Ovary (tissue), 9 donors: Measurements from ENCODE around the gene SALL4. TPM values are rescaled to one million over a fixed set of nuclear protein-coding genes. Genes with fewer than 3 reads are reported as not detected.
"Not testable (repeated sequence)": the region's sequence is repeated elsewhere in the genome, so short reads cannot be mapped to it uniquely, and the experiment has no call there.

Source experiments
- DNase-seq, 5 donors: peaks; one replicate each; pipeline ENCODE4 v3.0.0-alpha.2; 2019 to 2020
- H3K27ac ChIP-seq, 2 donors: fragments of 200-600 bp; one replicate each; pipeline versions ENCODE4 v1.5.1 to v1.8.0; 2019 to 2022
- H3K27me3 ChIP-seq: fragments of 200-600 bp; one replicate; pipeline ENCODE4 v1.8.0; 2022
- H3K36me3 ChIP-seq: fragments of 200-600 bp; sonication (generic); one replicate; pipeline ENCODE4 v1.5.1; 2019
- H3K4me1 ChIP-seq: one replicate; pipeline ENCODE4 v1.8.1; 2013; ENCODE audit warnings: mild to moderate bottlenecking, moderate library complexity; ENCODE audit not compliant: insufficient read depth
- H3K4me3 ChIP-seq: fragments of 200-600 bp; sonication (generic); one replicate; pipeline ENCODE4 v1.5.1; 2017
- H3K9me3 ChIP-seq, 2 donors: fragments of 200-600 bp in 1 of 2; sonication (generic) in 1 of 2; one replicate each; pipeline versions ENCODE4 v1.5.1 to v1.8.1; 2013 to 2019; ENCODE audit warnings: mild to moderate bottlenecking in 1 of 2, moderate library complexity in 1 of 2
- CTCF ChIP-seq, 3 donors: fragments of 450-650 bp in 2 of 3; fragments of 200-600 bp in 1 of 3; IDR thresholded peaks; one replicate each; pipeline versions ENCODE4 v1.5.1 to v1.8.0; 2016 to 2022; ENCODE audit warnings: antibody characterized with exemption in 3 of 3, mild to moderate bottlenecking in 1 of 3
- EP300 ChIP-seq: sonication (generic); formaldehyde crosslinking; IDR thresholded peaks from one replicate; pipeline ENCODE4 v1.6.1; 2017; ENCODE audit warnings: antibody characterized with exemption
- POLR2A ChIP-seq: fragments of 450-650 bp; IDR thresholded peaks from one replicate; pipeline ENCODE4 v1.6.1; 2017; ENCODE audit warnings: antibody characterized with exemption, mild to moderate bottlenecking, moderate library complexity
- WGBS, 3 donors: extraction: QIAGEN DNeasy Blood & Tissue Kit in 1 of 3; methylation state at CpG; one replicate each; pipeline versions ENCODE4 v1.1.5 to v1.1.7; 2013 to 2017; 5-methylcytosine and 5-hydroxymethylcytosine counted together
- intact Hi-C, 4 donors: fragments of 100-400 bp; cut with DNase I; formaldehyde crosslinking; loops; one replicate each; pipeline versions ENCODE4 v1.11.0 to v1.15.1; 2022 to 2023
- polyA plus RNA-seq, 2 donors: library from polyadenylated mRNA; stranded (reverse); fragments of 200-250 nt in 1 of 2; fragments of 350-450 nt in 1 of 2; fragmentation: Illumina TruSeq in 1 of 2; extraction: RNeasy Lipid Tissue Mini Kit (QIAGEN cat#74804) in 1 of 2; gene quantifications; one replicate each; pipeline ENCODE4 v1.2.3, GENCODE V29; 2013 to 2014
- total RNA-seq, 7 donors: library from RNA; depleted of rRNA in 2 of 7; stranded (reverse); fragments of >200 nt in 2 of 7; fragmentation: NEBNext Ultra II Directional in 3 of 7; extraction: Animal tissue kit (Norgen Biotek cat#: 25700) in 3 of 7; gene quantifications; one replicate each; pipeline versions ENCODE4 v1.1.0 to v1.2.4, GENCODE V29; 2016 to 2023
- donor health status: DM: no; HTN: no; CAD: no; lungs with moderate emphysema.
- donor health status: DM: no; HTN: no; CAD: no.
- donor health status: Bipolar disorder and iron deficiency.
- donor health status: DM: yes; HTN: yes; CAD: no.
- donor health status: DM: no; HTN: no; CAD: no.
- donor health status: DM: yes; HTN: yes; CAD: no.

SALL4 gene
- total and polyA plus RNA-seq, 9 donors: 0.03 to 0.57 (median 0.27) TPM; not detected in 3

- DNase-seq: no peak
- Histone ChIP-seq H3K4me3 (no peak overlapping the region), H3K27ac (no peak overlapping the region), H3K4me1 (peaks cover 5% of the 10 kb centered on the region), H3K9me3 (no peaks in the 10 kb centered on the region), H3K36me3 (no peaks in the 10 kb centered on the region), H3K27me3 (no peaks in the 10 kb centered on the region)
- intact Hi-C loops: no loop called here
- WGBS, 3 donors: 84 to 90% (median 88%) methylated on average over 7 of the region's 7 CpGs
- TF ChIP-seq CTCF (IDR thresholded peaks at IDR 0.05) (no peak), POLR2A (no peak)
These were observed 55.0 kb downstream of the SALL4 start for GRCh38 chr20:51747182-51747911.

- no peak overlapping the region for H3K27ac ChIP-seq
- H3K27me3 ChIP-seq: no peaks in the 10 kb centered on the region
- intact Hi-C loops: no loop called here
- TF ChIP-seq CTCF (IDR thresholded peaks at IDR 0.05): no peak
- no peak for TF ChIP-seq EP300
- no peak overlapping the region for H3K4me3 ChIP-seq
- H3K4me1 ChIP-seq: peaks cover 6% of the 10 kb centered on the region
- 84 to 93% (median 87%) methylated on average over 3 of the region's 3 CpGs for WGBS, 3 donors
- H3K9me3 ChIP-seq: no peaks in the 10 kb centered on the region
- no peak for DNase-seq
- no peaks in the 10 kb centered on the region for H3K36me3 ChIP-seq
These were observed 56.5 kb downstream of the SALL4 start for GRCh38 chr20:51745804-51746203.

- H3K27ac ChIP-seq: no peak overlapping the region
- no peak for TF ChIP-seq EP300
- TF ChIP-seq CTCF (IDR thresholded peaks at IDR 0.05): no peak
- no peak for TF ChIP-seq POLR2A
- intact Hi-C loops: no loop called here
- no peaks in the 10 kb centered on the region for H3K9me3 ChIP-seq
- WGBS, 3 donors: 95 to 98% (median 96%) methylated on average over 3 of the region's 3 CpGs
- H3K27me3 ChIP-seq: no peaks in the 10 kb centered on the region
- no peak overlapping the region for H3K4me3 ChIP-seq
- no peak for DNase-seq
- no peaks in the 10 kb centered on the region for H3K36me3 ChIP-seq
- peaks cover 3% of the 10 kb centered on the region for H3K4me1 ChIP-seq
These were observed 61.5 kb downstream of the SALL4 start for GRCh38 chr20:51740838-51741237.

- not testable (repeated sequence) for H3K4me3 ChIP-seq
These were observed 62.0 kb downstream of the SALL4 start for GRCh38 chr20:51740308-51740707.

GRCh38 chr20:51739722-51740249, 62.5 kb downstream of the SALL4 start:
- 90 to 94% (median 93%) methylated on average over 4 of the region's 4 CpGs for WGBS, 3 donors
- Histone ChIP-seq H3K27me3 (no peaks in the 10 kb centered on the region), H3K27ac (no peak overlapping the region), H3K9me3 (no peaks in the 10 kb centered on the region), H3K4me1 (peaks cover 4% of the 10 kb centered on the region), H3K36me3 (no peaks in the 10 kb centered on the region), H3K4me3 (no peak overlapping the region)
- TF ChIP-seq CTCF (IDR thresholded peaks at IDR 0.05): no peak
- TF ChIP-seq POLR2A: no peak
- TF ChIP-seq EP300: no peak
- no peak for DNase-seq
- intact Hi-C loops: no loop called here

More at GRCh38 chr20:51740308-51740707, 62.0 kb downstream of the SALL4 start:
- DNase-seq, intact Hi-C loops, H3K36me3 ChIP-seq, H3K4me1 ChIP-seq, H3K27ac ChIP-seq, H3K9me3 ChIP-seq, H3K27me3 ChIP-seq: not testable (repeated sequence)
- WGBS, 3 donors: 90 to 96% (median 93%) methylated on average over 5 to 7 of the region's 7 CpGs
